ENCODE results near the gene TRIM44. TPM values are rescaled to one million over a fixed set of nuclear protein-coding genes. Genes with fewer than 3 reads are reported as not detected.

The TRIM44 gene
- polyA plus RNA-seq, 4 donors: 8.9 to 35.4 (median 12.8) TPM

DNA sequence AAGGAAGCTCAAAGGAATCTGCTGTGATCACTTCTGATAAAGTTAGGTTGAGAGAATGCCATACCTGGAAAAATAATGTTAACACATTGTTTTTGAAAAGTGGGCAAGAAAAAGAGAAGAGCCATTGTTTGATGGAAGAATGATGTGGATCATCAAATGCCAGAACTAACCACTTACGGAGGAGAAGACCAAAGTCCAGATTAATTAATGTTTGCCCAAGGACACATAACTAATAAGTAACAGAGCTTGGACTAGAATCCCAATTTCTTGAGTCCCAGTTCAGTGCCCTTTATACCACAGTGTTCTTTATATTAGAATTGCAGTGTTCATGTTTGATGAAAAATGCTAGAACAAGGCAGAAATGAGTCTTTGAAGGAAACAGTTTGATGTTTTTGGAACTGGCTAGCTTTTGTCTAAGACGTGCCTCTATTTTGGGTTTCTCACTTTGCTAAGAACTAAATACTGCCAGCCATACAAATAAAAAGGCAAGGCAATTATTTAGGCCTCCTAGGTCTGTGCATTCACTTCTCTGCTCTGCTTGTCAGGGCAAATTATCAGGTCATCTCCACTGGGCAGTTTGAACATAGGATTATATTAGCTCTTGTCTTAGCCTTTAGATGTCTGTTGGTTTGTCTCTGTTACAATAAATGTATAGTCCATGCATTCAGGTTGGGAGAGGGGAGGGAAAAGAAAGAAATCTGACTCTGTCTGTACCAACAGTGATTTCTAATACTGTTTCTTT is 72.3 kb downstream of the TRIM44 start:
- Histone ChIP-seq H3K9me3 (ENCODE audit: control insufficient read depth in 2 of 2, insufficient read depth in 1 of 2, low read depth in 1 of 2, low read length in 1 of 2) (peaks cover 0 to 9% of the 10 kb centered on the region in 2 donors), H3K4me3 (ENCODE audit: low read depth in 1 of 3, low read length in 3 of 3) (no peak overlapping the region), H3K4me1 (ENCODE audit: control insufficient read depth in 3 of 3, insufficient read depth in 2 of 3, low read depth in 1 of 3, low read length in 2 of 3) (peaks cover 0 to 18% (median 2%) of the 10 kb centered on the region in 3 donors), H3K27me3 (ENCODE audit: control insufficient read depth in 3 of 3, insufficient read depth in 3 of 3, low read length in 3 of 3) (no peaks in the 10 kb centered on the region), H3K36me3 (ENCODE audit: control insufficient read depth in 3 of 3, insufficient read depth in 2 of 3, low read depth in 1 of 3, low read length in 3 of 3) (peaks cover 0 to 11% (median 4%) of the 10 kb centered on the region in 3 donors), H3K27ac (ENCODE audit: low read depth in 1 of 3, low read length in 2 of 3) (peak overlapping the region in 1 of 3 donors; percentile 72)
- no peak for FAIRE-seq
- 38 to 58% (median 42%) methylated on average over 2 of the region's 2 CpGs for WGBS, 3 donors
- DNase-seq: peak; percentile 61 to 62

DNA sequence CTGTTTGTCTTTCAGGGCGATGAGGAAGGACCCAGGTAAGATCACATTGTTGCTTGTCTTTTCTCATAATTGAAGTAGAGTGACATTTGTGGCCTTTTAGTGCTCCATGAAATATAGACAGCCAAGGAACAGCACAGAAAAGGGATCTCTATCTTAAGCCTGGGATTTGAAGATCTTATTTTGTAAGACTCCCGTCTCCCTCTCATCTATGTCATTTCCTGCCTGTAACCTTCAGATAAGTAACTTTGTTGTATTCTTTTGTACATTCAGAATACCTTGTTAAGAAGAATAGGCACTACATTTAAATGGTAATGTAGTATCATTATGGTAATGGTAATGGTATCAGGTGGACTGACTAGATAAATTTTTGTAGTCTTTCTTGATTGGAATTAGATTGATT is 72.8 kb downstream of the TRIM44 start:
- H3K4me3 ChIP-seq (ENCODE audit: low read depth in 1 of 3, low read length in 3 of 3): no peak overlapping the region
- H3K4me1 ChIP-seq (ENCODE audit: control insufficient read depth in 3 of 3, insufficient read depth in 2 of 3, low read depth in 1 of 3, low read length in 2 of 3): peaks cover 0 to 18% (median 2%) of the 10 kb centered on the region in 3 donors
- no peak for FAIRE-seq
- H3K36me3 ChIP-seq (ENCODE audit: control insufficient read depth in 3 of 3, insufficient read depth in 2 of 3, low read depth in 1 of 3, low read length in 3 of 3): peaks cover 0 to 11% (median 4%) of the 10 kb centered on the region in 3 donors
- WGBS, 3 donors: 72 to 84% (median 80%) methylated on average over 2 of the region's 2 CpGs
- H3K27me3 ChIP-seq (ENCODE audit: control insufficient read depth in 3 of 3, insufficient read depth in 3 of 3, low read length in 3 of 3): no peaks in the 10 kb centered on the region
- no peak for DNase-seq
- H3K27ac ChIP-seq (ENCODE audit: low read depth in 1 of 3, low read length in 2 of 3): peak overlapping the region in 1 of 3 donors; percentile 72
- peaks cover 0 to 9% of the 10 kb centered on the region in 2 donors for H3K9me3 ChIP-seq (ENCODE audit: control insufficient read depth in 2 of 2, insufficient read depth in 1 of 2, low read depth in 1 of 2, low read length in 1 of 2)

DNA sequence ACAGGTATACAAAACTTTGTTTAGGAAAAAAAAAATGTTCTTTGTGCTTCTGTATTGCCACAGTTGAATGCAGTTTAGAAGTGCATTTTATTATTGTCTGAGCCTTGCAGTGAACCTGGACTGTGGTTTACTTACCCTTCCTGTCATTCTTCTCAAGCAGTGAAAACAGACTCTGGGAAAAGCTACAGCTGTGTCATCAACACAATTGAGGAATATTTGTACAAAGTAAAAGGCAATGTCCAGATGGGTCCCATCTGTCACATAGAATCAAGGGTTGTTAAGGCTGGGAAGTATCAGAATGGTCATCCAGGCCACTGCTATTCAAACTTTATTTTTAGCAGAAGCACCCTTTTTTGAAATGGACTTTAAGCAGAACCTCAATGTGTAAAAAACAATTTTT is 73.3 kb downstream of the TRIM44 start:
- H3K36me3 ChIP-seq (ENCODE audit: control insufficient read depth in 3 of 3, insufficient read depth in 2 of 3, low read depth in 1 of 3, low read length in 3 of 3): peaks cover 0 to 11% (median 4%) of the 10 kb centered on the region in 3 donors
- H3K27ac ChIP-seq (ENCODE audit: low read depth in 1 of 3, low read length in 2 of 3): peak overlapping the region in 1 of 3 donors; percentile 72
- H3K4me3 ChIP-seq (ENCODE audit: low read depth in 1 of 3, low read length in 3 of 3): no peak overlapping the region
- no peak for FAIRE-seq
- peaks cover 0 to 18% (median 2%) of the 10 kb centered on the region in 3 donors for H3K4me1 ChIP-seq (ENCODE audit: control insufficient read depth in 3 of 3, insufficient read depth in 2 of 3, low read depth in 1 of 3, low read length in 2 of 3)
- no peak for DNase-seq
- peaks cover 0 to 6% of the 10 kb centered on the region in 2 donors for H3K9me3 ChIP-seq (ENCODE audit: control insufficient read depth in 2 of 2, insufficient read depth in 1 of 2, low read depth in 1 of 2, low read length in 1 of 2)
- H3K27me3 ChIP-seq (ENCODE audit: control insufficient read depth in 3 of 3, insufficient read depth in 3 of 3, low read length in 3 of 3): no peaks in the 10 kb centered on the region

DNA sequence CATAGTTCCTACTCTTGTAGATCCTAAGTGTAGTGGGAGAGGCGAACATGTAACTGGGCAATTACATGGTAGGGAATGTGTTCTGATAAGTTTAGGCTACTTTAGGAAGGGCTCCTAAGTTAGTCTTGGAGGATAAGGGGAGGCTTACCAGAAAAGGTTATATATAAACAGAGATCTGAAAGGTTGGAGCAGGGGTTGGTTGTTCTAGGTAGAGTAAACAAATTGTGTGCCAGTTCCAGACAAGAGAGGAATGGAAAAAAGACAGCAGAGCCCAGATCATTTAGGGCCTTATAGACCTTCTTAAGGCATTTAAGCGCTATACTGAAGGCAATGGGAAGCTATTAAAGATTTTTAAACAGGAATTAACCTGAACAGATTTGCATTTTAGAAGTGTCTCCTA is 74.4 kb downstream of the TRIM44 start:
- Histone ChIP-seq H3K27ac (ENCODE audit: low read depth in 1 of 3, low read length in 2 of 3) (no peak overlapping the region), H3K4me1 (ENCODE audit: control insufficient read depth in 3 of 3, insufficient read depth in 2 of 3, low read depth in 1 of 3, low read length in 2 of 3) (peaks cover 0 to 18% (median 2%) of the 10 kb centered on the region in 3 donors), H3K4me3 (ENCODE audit: low read depth in 1 of 3, low read length in 3 of 3) (no peak overlapping the region), H3K36me3 (ENCODE audit: control insufficient read depth in 3 of 3, insufficient read depth in 2 of 3, low read depth in 1 of 3, low read length in 3 of 3) (peaks cover 0 to 12% (median 4%) of the 10 kb centered on the region in 3 donors), H3K9me3 (ENCODE audit: control insufficient read depth in 2 of 2, insufficient read depth in 1 of 2, low read depth in 1 of 2, low read length in 1 of 2) (peaks cover 0 to 6% of the 10 kb centered on the region in 2 donors), H3K27me3 (ENCODE audit: control insufficient read depth in 3 of 3, insufficient read depth in 3 of 3, low read length in 3 of 3) (no peaks in the 10 kb centered on the region)
- DNase-seq (no peak), FAIRE-seq (no peak)
- WGBS, 3 donors: 89 to 98% (median 95%) methylated on average over 2 of the region's 2 CpGs

DNA sequence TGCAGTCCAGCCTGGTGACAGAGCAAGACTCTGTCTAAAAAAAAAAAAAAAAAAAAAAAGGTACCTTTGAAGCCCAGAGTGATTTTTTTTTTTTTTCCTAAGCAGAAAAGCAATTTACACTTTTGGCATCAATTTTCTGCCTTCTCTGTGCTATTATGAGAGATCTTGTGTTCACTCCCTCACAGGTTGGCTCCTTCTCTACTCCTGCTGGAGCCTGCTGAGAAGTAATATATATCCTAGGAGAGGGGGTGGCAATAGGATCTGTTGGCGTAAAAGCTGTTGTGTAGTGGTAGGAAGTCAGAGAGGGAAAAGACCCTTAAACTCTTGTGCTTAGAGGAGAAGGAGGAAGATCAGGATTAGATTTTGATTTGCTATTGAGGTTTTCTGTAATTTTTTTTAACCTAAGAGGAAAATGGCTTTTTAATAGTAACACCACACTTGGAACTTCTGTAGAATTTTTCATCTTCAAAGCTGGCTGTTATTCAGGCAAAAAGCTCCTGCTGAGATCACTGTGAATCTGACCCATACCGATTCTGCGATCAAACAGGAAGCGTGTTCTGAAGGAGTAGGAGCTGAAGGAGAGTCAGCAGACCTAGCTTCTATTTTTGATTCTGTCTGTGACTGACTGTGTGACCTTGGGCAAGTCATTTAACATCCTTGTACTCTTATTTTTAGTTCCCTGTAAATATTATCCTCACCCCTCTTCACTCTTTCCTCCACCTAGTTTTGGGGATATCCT is 77.7 kb downstream of the TRIM44 start:
- Histone ChIP-seq H3K9me3 (ENCODE audit: control insufficient read depth in 2 of 2, insufficient read depth in 1 of 2, low read depth in 1 of 2, low read length in 1 of 2) (no peaks in the 10 kb centered on the region), H3K36me3 (ENCODE audit: control insufficient read depth in 3 of 3, insufficient read depth in 2 of 3, low read depth in 1 of 3, low read length in 3 of 3) (peaks cover 0 to 10% (median 6%) of the 10 kb centered on the region in 3 donors), H3K27ac (ENCODE audit: low read depth in 1 of 3, low read length in 2 of 3) (no peak overlapping the region), H3K4me1 (ENCODE audit: control insufficient read depth in 3 of 3, insufficient read depth in 2 of 3, low read depth in 1 of 3, low read length in 2 of 3) (peaks cover 0 to 8% (median 0%) of the 10 kb centered on the region in 3 donors), H3K4me3 (ENCODE audit: low read depth in 1 of 3, low read length in 3 of 3) (no peak overlapping the region), H3K27me3 (ENCODE audit: control insufficient read depth in 3 of 3, insufficient read depth in 3 of 3, low read length in 3 of 3) (no peaks in the 10 kb centered on the region)
- no peak for DNase-seq
- 78 to 89% (median 87%) methylated on average over 4 of the region's 4 CpGs for WGBS, 3 donors
- no peak for FAIRE-seq

GRCh38 chr11:35742707-35743454 is 80.3 kb downstream of the TRIM44 start:
- no peak for DNase-seq
- no peak for FAIRE-seq
- WGBS, 3 donors: 97 to 99% (median 98%) methylated on average over 4 of the region's 4 CpGs

GRCh38 chr11:35746356-35747153 is 84.0 kb downstream of the TRIM44 start:
- 84 to 97% (median 94%) methylated on average over 4 of the region's 4 CpGs for WGBS, 3 donors
- Histone ChIP-seq H3K27ac (ENCODE audit: low read depth in 1 of 3, low read length in 2 of 3) (peak overlapping the region in 1 of 3 donors; percentile 23), H3K4me1 (ENCODE audit: control insufficient read depth in 3 of 3, insufficient read depth in 2 of 3, low read depth in 1 of 3, low read length in 2 of 3) (peaks cover 0 to 26% (median 0%) of the 10 kb centered on the region in 3 donors), H3K9me3 (ENCODE audit: control insufficient read depth in 2 of 2, insufficient read depth in 1 of 2, low read depth in 1 of 2, low read length in 1 of 2) (no peaks in the 10 kb centered on the region), H3K27me3 (ENCODE audit: control insufficient read depth in 3 of 3, insufficient read depth in 3 of 3, low read length in 3 of 3) (no peaks in the 10 kb centered on the region), H3K36me3 (ENCODE audit: control insufficient read depth in 3 of 3, insufficient read depth in 2 of 3, low read depth in 1 of 3, low read length in 3 of 3) (peaks cover 3 to 6% (median 5%) of the 10 kb centered on the region in 3 donors), H3K4me3 (ENCODE audit: low read depth in 1 of 3, low read length in 3 of 3) (no peak overlapping the region)
- FAIRE-seq (no peak), DNase-seq (no peak)

More at GRCh38 chr11:35742707-35743454, 80.3 kb downstream of the TRIM44 start:
- Histone ChIP-seq H3K27ac (ENCODE audit: low read depth in 1 of 3, low read length in 2 of 3) (no peak overlapping the region), H3K27me3 (ENCODE audit: control insufficient read depth in 3 of 3, insufficient read depth in 3 of 3, low read length in 3 of 3) (no peaks in the 10 kb centered on the region), H3K4me3 (ENCODE audit: low read depth in 1 of 3, low read length in 3 of 3) (no peak overlapping the region), H3K4me1 (ENCODE audit: control insufficient read depth in 3 of 3, insufficient read depth in 2 of 3, low read depth in 1 of 3, low read length in 2 of 3) (peaks cover 0 to 6% (median 0%) of the 10 kb centered on the region in 3 donors), H3K36me3 (ENCODE audit: control insufficient read depth in 3 of 3, insufficient read depth in 2 of 3, low read depth in 1 of 3, low read length in 3 of 3) (peaks cover 0 to 8% (median 5%) of the 10 kb centered on the region in 3 donors), H3K9me3 (ENCODE audit: control insufficient read depth in 2 of 2, insufficient read depth in 1 of 2, low read depth in 1 of 2, low read length in 1 of 2) (no peaks in the 10 kb centered on the region)

Data from small intestine (tissue), 7 donors.